Mesothelial cell of epicardium (in vitro differentiated cells): ENCODE results near the gene TNS1. TPM values are rescaled to one million over a fixed set of nuclear protein-coding genes. Genes with fewer than 3 reads are reported as not detected.
A peak's percentile ranks its signal among the peaks of the same experiment; 100 is the strongest.

ENCODE experiments used
- DNase-seq, 2 experiments: peaks; one replicate each; pipeline ENCODE4 v3.0.0; 2021; ENCODE audit warnings: low spot score in 2 of 2; ENCODE audit not compliant: unreplicated experiment in 2 of 2
- H3K27ac Mint-ChIP-seq: 2 replicates; pipeline ENCODE4 v1.8.0; 2021; ENCODE audit warnings: mixed read lengths
- H3K27me3 Mint-ChIP-seq: 2 replicates; pipeline ENCODE4 v1.8.0; 2021; ENCODE audit warnings: low read depth, mixed read lengths
- H3K36me3 Mint-ChIP-seq: 2 replicates; pipeline ENCODE4 v1.8.0; 2021; ENCODE audit warnings: mixed read lengths
- H3K4me1 Mint-ChIP-seq: 2 replicates; pipeline ENCODE4 v1.8.0; 2021; ENCODE audit warnings: mixed read lengths
- H3K4me3 Mint-ChIP-seq: 2 replicates; pipeline ENCODE4 v1.8.0; 2021; ENCODE audit warnings: mild to moderate bottlenecking, moderate library complexity, mixed read lengths
- H3K9me3 Mint-ChIP-seq: 2 replicates; pipeline ENCODE4 v1.8.0; 2021; ENCODE audit warnings: mixed read lengths
- CTCF ChIP-seq: fragments of 200-600 bp; sonication (generic); IDR thresholded peaks from one replicate; pipeline ENCODE4 v1.5.0; 2021; ENCODE audit warnings: antibody characterized with exemption; ENCODE audit not compliant: unreplicated experiment
- total RNA-seq: library from RNA; stranded (reverse); gene quantifications from 3 replicates; pipeline ENCODE4 v1.2.1, GENCODE V29; 2021

The TNS1 gene
- total RNA-seq, 1 donor from 2014 or later, result 130 TPM

DNA sequence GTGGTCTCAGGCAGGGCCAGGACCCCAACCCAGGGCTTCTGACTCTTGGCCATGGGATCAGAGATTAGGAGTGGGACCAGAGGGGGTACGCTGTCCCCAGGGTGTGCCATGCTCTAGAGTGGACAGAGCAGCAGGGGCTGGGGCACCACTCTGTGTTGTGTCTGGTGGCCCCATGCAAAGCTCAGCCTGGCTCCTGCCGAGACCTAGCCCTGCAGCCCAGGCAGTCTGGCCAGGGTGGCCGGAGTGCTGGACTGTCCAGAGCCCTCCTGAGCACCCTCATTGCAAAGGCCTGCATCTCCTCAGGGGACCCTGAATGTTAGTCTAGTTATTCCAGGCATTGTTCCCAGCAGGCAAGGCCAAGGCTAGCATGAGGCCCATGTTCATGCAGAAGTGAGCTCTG lies 162.3 kb downstream of the TNS1 start:
- H3K27ac Mint-ChIP-seq, result no peak overlapping the region
- H3K4me3 Mint-ChIP-seq, result no peak overlapping the region
- no peak for DNase-seq
- no peak for TF ChIP-seq CTCF
- H3K36me3 Mint-ChIP-seq, result peaks cover 1% of the 10 kb centered on the region
- H3K4me1 Mint-ChIP-seq, result peaks cover 6% of the 10 kb centered on the region
- H3K9me3 Mint-ChIP-seq, result no peaks in the 10 kb centered on the region
- no peaks in the 10 kb centered on the region for H3K27me3 Mint-ChIP-seq

GRCh38 chr2:217839750-217840107 lies 163.1 kb downstream of the TNS1 start:
- H3K27ac Mint-ChIP-seq, result no peak overlapping the region

DNA sequence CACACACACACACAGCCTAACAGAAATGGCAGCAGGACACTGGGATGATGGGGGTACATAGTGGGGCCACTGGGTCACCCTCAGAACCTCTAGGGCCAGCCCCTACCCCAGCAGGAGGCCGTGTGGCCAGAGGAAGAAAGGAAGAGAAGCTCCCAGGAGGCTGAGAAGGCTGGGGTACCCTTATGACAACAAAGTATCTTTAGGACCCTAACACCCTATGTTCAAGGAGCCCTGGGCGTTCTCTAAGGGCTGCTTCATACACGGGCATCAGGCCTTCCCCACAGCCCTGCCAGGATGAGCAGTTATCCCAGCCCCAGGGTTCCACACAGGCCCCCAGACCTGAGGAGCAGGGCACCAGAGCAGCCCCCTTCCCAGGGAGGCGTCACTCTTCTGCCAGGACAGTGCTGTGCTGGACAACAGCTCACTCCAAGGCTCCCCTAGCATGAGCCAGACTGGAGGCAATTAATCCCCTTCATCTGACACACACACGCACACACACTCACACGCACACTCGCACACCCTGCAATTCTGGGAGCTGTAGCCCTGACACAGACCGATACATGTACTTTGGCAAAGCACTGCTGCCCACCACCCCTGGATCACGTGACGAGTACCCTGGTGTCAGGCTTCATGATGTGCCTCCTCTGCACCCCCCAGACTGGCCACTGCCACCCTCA lies 163.6 kb downstream of the TNS1 start:
- Mint-ChIP-seq H3K9me3 (no peaks in the 10 kb centered on the region), H3K4me3 (no peak overlapping the region), H3K27ac (no peak overlapping the region), H3K4me1 (peaks cover 6% of the 10 kb centered on the region), H3K27me3 (no peaks in the 10 kb centered on the region), H3K36me3 (peaks cover 10% of the 10 kb centered on the region)
- TF ChIP-seq CTCF, result no peak
- DNase-seq, result no peak

More at GRCh38 chr2:217839750-217840107, 163.1 kb downstream of the TNS1 start:
- Mint-ChIP-seq H3K4me3 (no peak overlapping the region), H3K4me1 (peaks cover 6% of the 10 kb centered on the region), H3K27me3 (no peaks in the 10 kb centered on the region), H3K36me3 (peaks cover 5% of the 10 kb centered on the region), H3K9me3 (no peaks in the 10 kb centered on the region)
- no peak for DNase-seq
- no peak for TF ChIP-seq CTCF

DNA sequence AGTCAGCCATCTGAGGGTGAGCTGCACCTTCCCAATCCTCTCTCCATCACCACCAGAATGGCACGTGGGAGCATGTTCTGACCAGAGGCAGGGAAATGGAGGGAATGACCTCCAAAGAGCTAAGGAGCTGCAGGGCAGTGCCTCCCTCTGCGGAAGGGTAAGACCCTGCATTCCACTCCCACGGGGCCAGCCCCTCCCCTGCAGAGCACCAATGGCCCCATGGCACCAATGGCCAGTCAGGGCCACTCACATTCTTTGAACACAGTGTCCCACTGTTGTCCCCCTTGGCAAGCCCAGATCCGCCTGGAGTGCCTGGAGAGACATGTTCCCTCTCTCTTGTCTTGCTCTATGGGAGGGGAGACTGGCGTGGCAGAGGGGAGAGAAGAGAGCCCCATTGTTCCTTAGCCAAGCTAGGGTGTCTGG lies 164.4 kb downstream of the TNS1 start:
- Mint-ChIP-seq H3K4me3 (no peak overlapping the region), H3K27me3 (no peaks in the 10 kb centered on the region), H3K4me1 (peaks cover 6% of the 10 kb centered on the region), H3K36me3 (peaks cover 13% of the 10 kb centered on the region), H3K9me3 (no peaks in the 10 kb centered on the region), H3K27ac (peak overlapping the region; percentile 23)
- no peak for DNase-seq
- TF ChIP-seq CTCF, result no peak

- no peak for DNase-seq
- peaks cover 6% of the 10 kb centered on the region for H3K4me1 Mint-ChIP-seq
- peaks cover 13% of the 10 kb centered on the region for H3K36me3 Mint-ChIP-seq
- no peaks in the 10 kb centered on the region for H3K9me3 Mint-ChIP-seq
- no peak overlapping the region for H3K4me3 Mint-ChIP-seq
- no peak for TF ChIP-seq CTCF
- H3K27me3 Mint-ChIP-seq, result no peaks in the 10 kb centered on the region
- H3K27ac Mint-ChIP-seq, result peak overlapping the region; percentile 54
Observed at GRCh38 chr2:217837530-217837929, 165.3 kb downstream of the TNS1 start.
